Endothelial cell of umbilical vein (primary cell): ENCODE results near the gene ZSCAN1. TPM values are rescaled to one million over a fixed set of nuclear protein-coding genes. Genes with fewer than 3 reads are reported as not detected.

ENCODE experiments used
- BruUV-seq: library from RNA; stranded (reverse); fragments of 400-500 nt; replicated peaks from 2 replicates; lab custom pipeline; 2021; lab: Mats Ljungman, UMichigan
- CTCF ChIA-PET: fragments of 300-600, 350-600 bp; sonication (Branson Sonifier 250); formaldehyde crosslinking; loops from one replicate; lab custom pipeline; 2021; ENCODE audit warnings: antibody characterized with exemption, inconsistent platforms; lab: Charles Lee
- POLR2A ChIA-PET: fragments of 300-600, 350-600 bp; sonication (Branson Sonifier 250); formaldehyde crosslinking; loops from one replicate; lab custom pipeline; 2021; ENCODE audit warnings: antibody characterized with exemption, inconsistent platforms; lab: Charles Lee
- DNase-seq: peaks from one replicate; pipeline ENCODE4 v3.0.0-alpha.2; 2011; ENCODE audit warnings: low read depth, low spot score
- FAIRE-seq: peaks from 2 replicates; lab custom pipeline; 2011; peaks lifted over from hg19 to GRCh38; lab: Jason Lieb, UNC
- H2AFZ ChIP-seq: 2 replicates; pipeline ENCODE4 v1.6.0; 2012; ENCODE audit warnings: low read depth, low read length, control low read depth, inconsistent platforms
- H3K27ac ChIP-seq: 2 replicates; pipeline ENCODE4 v1.5.1; 2011; ENCODE audit warnings: low read depth, mild to moderate bottlenecking, control low read depth, low read length, moderate library complexity; ENCODE audit not compliant: insufficient read depth
- H3K27me3 ChIP-seq, 2 experiments: 2 replicates each; pipeline versions ENCODE4 v1.6.0 to v1.6.1; 2011; ENCODE audit warnings: low read length in 2 of 2, mixed read lengths in 1 of 2; ENCODE audit not compliant: control insufficient read depth in 2 of 2, insufficient read depth in 2 of 2
- H3K36me3 ChIP-seq, 2 experiments: 2 replicates in 1 of 2; 3 replicates in 1 of 2; pipeline ENCODE4 v1.5.1; 2011; ENCODE audit warnings: low read length in 2 of 2, mild to moderate bottlenecking in 1 of 2, moderate library complexity in 1 of 2; ENCODE audit not compliant: control insufficient read depth in 2 of 2, insufficient read depth in 2 of 2; ENCODE audit errors: extremely low read depth in 1 of 2
- H3K4me1 ChIP-seq: 3 replicates; pipeline ENCODE4 v1.5.1; 2011; ENCODE audit warnings: mild to moderate bottlenecking, low read length; ENCODE audit not compliant: control insufficient read depth, insufficient read depth; ENCODE audit errors: extremely low read depth
- H3K4me2 ChIP-seq: 2 replicates; pipeline ENCODE4 v1.6.1; 2011; ENCODE audit warnings: low read length, control low read depth, mixed read lengths; ENCODE audit not compliant: insufficient read depth
- H3K4me3 ChIP-seq, 3 experiments: fragments of 200-600 bp in 1 of 3; sonication (generic), shearing (Covaris generic) in 1 of 3; replicated peaks in 1 of 3; 2 replicates each; pipeline ENCODE4 v1.5.1; 2011 to 2016; ENCODE audit warnings: control low read depth in 3 of 3, low read length in 3 of 3, mild to moderate bottlenecking in 2 of 3, inconsistent platforms in 1 of 3, low read depth in 1 of 3, moderate library complexity in 1 of 3; ENCODE audit not compliant: insufficient read depth in 1 of 3
- H3K79me2 ChIP-seq: 2 replicates; pipeline ENCODE4 v1.6.0; 2012; ENCODE audit warnings: low read length, inconsistent platforms; ENCODE audit not compliant: control insufficient read depth, insufficient read depth
- H3K9ac ChIP-seq: replicated peaks from 2 replicates; pipeline ENCODE3; 2011; ENCODE audit warnings: low read length, control low read depth; ENCODE audit not compliant: insufficient read depth; ENCODE audit errors: extremely low read depth
- H3K9me1 ChIP-seq: replicated peaks from 3 replicates; pipeline ENCODE4 v1.6.0; 2011; ENCODE audit warnings: mild to moderate bottlenecking, low read length; ENCODE audit not compliant: control insufficient read depth, insufficient read depth; ENCODE audit errors: extremely low read depth
- H3K9me3 ChIP-seq: replicated peaks from 2 replicates; pipeline ENCODE4 v1.5.1; 2012; ENCODE audit warnings: low read length, inconsistent platforms; ENCODE audit not compliant: control insufficient read depth, insufficient read depth
- H4K20me1 ChIP-seq: replicated peaks from 2 replicates; pipeline ENCODE3; 2011; ENCODE audit warnings: mild to moderate bottlenecking, low read length; ENCODE audit not compliant: control insufficient read depth, insufficient read depth; ENCODE audit errors: extremely low read depth
- EZH2 ChIP-seq: IDR thresholded peaks from 2 replicates; pipeline ENCODE4 v1.6.1; 2012; ENCODE audit warnings: borderline replicate concordance, low read depth, mild to moderate bottlenecking, moderate library complexity, low read length, inconsistent platforms; ENCODE audit not compliant: severe bottlenecking
- FOS ChIP-seq: IDR thresholded peaks from 2 replicates; pipeline ENCODE4 v1.6.1; 2011; ENCODE audit warnings: mild to moderate bottlenecking, low read length, moderate library complexity, borderline replicate concordance; ENCODE audit not compliant: insufficient read depth
- GATA2 ChIP-seq: IDR thresholded peaks from 2 replicates; pipeline ENCODE4 v1.7.0; 2011; ENCODE audit warnings: low read depth, mild to moderate bottlenecking, moderate library complexity, mixed read lengths, low read length; ENCODE audit not compliant: insufficient read length, insufficient read depth
- JUN ChIP-seq: IDR thresholded peaks from 2 replicates; pipeline ENCODE4 v1.6.1; 2011; ENCODE audit warnings: borderline replicate concordance, low read depth; ENCODE audit not compliant: insufficient read length, insufficient read depth
- MYC ChIP-seq: IDR thresholded peaks from one replicate; pipeline ENCODE4 v1.6.1; 2011; ENCODE audit warnings: mild to moderate bottlenecking, low read depth, low read length
- POLR2A ChIP-seq: IDR thresholded peaks from 2 replicates; pipeline ENCODE4 v1.6.1; 2012; ENCODE audit warnings: low read depth, mild to moderate bottlenecking, control low read depth, low read length
- POLR2AphosphoS5 ChIP-seq: IDR thresholded peaks from 2 replicates; pipeline ENCODE4 v1.6.1; 2012; ENCODE audit warnings: low read depth, mild to moderate bottlenecking, control low read depth, low read length, moderate library complexity; ENCODE audit not compliant: insufficient read depth
- dilution Hi-C: fragments of 300-500 bp; cut with MboI; formaldehyde crosslinking; loops from one replicate; pipeline ENCODE4 v1.15.0; 2019; ENCODE audit warnings: low sequenced_read_pairs; ENCODE audit not compliant: extremely low pct_ligation_motif_present
- intact Hi-C: fragments of 100-400 bp; cut with micrococcal nuclease; formaldehyde crosslinking; loops from one replicate; pipeline ENCODE4 v1.10.0; 2022
- polyA plus RNA-seq, 4 experiments: library from polyadenylated mRNA; depleted of rRNA in 3 of 4; stranded (reverse) in 3 of 4; unstranded in 1 of 4; fragments of >200 nt; gene quantifications; 2 replicates each; pipeline versions ENCODE4 v1.2.1 to v1.2.3, GENCODE V29; 2011 to 2012; ENCODE audit warnings: missing spikeins in 1 of 4
- total RNA-seq: library from RNA; stranded (reverse); gene quantifications from 2 replicates; pipeline ENCODE4 v1.2.3, GENCODE V29; 2021
- TF ChIP-seq, protein P1 (sequence below): IDR thresholded peaks from 2 replicates; pipeline ENCODE4 v1.6.1; 2011; ENCODE audit not compliant: insufficient read depth, insufficient read length
- TF ChIP-seq, protein P2 (sequence below), 2 donors: IDR thresholded peaks; 1 replicate in 1 of 2; 2 replicates in 1 of 2; pipeline ENCODE4 v1.5.1; 2011; ENCODE audit warnings: low read length in 2 of 2, mild to moderate bottlenecking in 2 of 2, moderate library complexity in 2 of 2, control low read depth in 1 of 2, inconsistent platforms in 1 of 2, low read depth in 1 of 2; ENCODE audit not compliant: insufficient read depth in 1 of 2; ENCODE audit errors: extremely low read depth in 1 of 2

The ZSCAN1 gene
- total and polyA plus RNA-seq, 2 donors (not counting 3 experiments of a cell fraction or from before 2014, with no cell fraction given): 0.10 TPM; not detected in 1

DNA sequence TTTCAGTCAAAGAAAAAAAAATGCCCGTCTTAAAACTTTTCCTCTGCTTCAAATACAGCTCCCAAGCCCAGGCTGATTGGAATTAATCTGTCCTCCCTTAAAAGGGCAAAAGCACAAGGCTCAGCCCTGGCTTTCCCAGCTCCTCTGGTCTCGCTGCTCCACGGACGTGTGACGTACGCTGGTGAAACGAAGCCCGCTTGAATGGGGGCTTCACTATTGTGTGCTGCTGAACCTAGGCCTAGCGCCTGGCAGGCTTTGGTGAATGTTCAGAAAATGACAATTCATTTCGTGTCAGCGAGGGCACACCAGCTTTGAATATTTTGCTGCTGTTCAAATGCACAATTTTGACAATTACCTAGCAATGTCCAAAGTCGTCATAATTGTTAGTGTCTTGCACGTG, 24.6 kb downstream of the ZSCAN1 start:
- H3K9me3 ChIP-seq: no peaks in the 10 kb centered on the region

More for the DNA sequence above, 24.6 kb downstream of the ZSCAN1 start:
- Histone ChIP-seq H3K36me3 (no peaks in the 10 kb centered on the region), H4K20me1 (no peaks in the 10 kb centered on the region), H3K4me3 (no peak overlapping the region), H3K9ac (no peak overlapping the region), H3K27me3 (no peaks in the 10 kb centered on the region), H3K79me2 (no peaks in the 10 kb centered on the region), H3K4me1 (no peaks in the 10 kb centered on the region), H3K9me1 (no peaks in the 10 kb centered on the region), H2AFZ (no peak overlapping the region), H3K4me2 (no peak overlapping the region), H3K27ac (no peak overlapping the region)
- dilution Hi-C loops: no loop called here
- BruUV-seq: no TSS peak
- TF ChIP-seq EZH2: no peak
- TF ChIP-seq POLR2A: no peak
- TF ChIP-seq JUN: no peak
- no peak for TF ChIP-seq FOS
- no peak for TF ChIP-seq MYC
- TF ChIP-seq, protein P1, sequence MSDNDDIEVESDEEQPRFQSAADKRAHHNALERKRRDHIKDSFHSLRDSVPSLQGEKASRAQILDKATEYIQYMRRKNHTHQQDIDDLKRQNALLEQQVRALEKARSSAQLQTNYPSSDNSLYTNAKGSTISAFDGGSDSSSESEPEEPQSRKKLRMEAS: no peak
- no peak for TF ChIP-seq GATA2
- TF ChIP-seq POLR2AphosphoS5: no peak
- TF ChIP-seq, protein P2, sequence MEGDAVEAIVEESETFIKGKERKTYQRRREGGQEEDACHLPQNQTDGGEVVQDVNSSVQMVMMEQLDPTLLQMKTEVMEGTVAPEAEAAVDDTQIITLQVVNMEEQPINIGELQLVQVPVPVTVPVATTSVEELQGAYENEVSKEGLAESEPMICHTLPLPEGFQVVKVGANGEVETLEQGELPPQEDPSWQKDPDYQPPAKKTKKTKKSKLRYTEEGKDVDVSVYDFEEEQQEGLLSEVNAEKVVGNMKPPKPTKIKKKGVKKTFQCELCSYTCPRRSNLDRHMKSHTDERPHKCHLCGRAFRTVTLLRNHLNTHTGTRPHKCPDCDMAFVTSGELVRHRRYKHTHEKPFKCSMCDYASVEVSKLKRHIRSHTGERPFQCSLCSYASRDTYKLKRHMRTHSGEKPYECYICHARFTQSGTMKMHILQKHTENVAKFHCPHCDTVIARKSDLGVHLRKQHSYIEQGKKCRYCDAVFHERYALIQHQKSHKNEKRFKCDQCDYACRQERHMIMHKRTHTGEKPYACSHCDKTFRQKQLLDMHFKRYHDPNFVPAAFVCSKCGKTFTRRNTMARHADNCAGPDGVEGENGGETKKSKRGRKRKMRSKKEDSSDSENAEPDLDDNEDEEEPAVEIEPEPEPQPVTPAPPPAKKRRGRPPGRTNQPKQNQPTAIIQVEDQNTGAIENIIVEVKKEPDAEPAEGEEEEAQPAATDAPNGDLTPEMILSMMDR (IDR thresholded peaks at IDR 0.05; ENCODE audit: extremely low read depth in 1 of 2, insufficient read depth in 1 of 2, low read depth in 1 of 2, low read length in 2 of 2): no peak
- FAIRE-seq (no peak), DNase-seq (no peak)
- intact Hi-C loops: no loop called here
- ChIA-PET POLR2A (interaction anchor here (0.6 kb wide), 1 partner anchor 426 kb away, joined by 4 read pairs; no protein-coding TSS in a partner anchor), CTCF (no interaction called here)
